Astrocyte of the cerebellum (primary cell): ENCODE data around the gene VLDLR.

Experiments
- DNase-seq: peaks from one replicate; pipeline ENCODE4 v3.0.0-alpha.2; 2011; ENCODE audit warnings: low read depth
- H3K4me3 ChIP-seq: 2 replicates; pipeline ENCODE4 v1.5.1; 2011; ENCODE audit warnings: mild to moderate bottlenecking, low read depth, low read length, moderate library complexity
- CTCF ChIP-seq: IDR thresholded peaks from 2 replicates; pipeline ENCODE4 v1.5.1; 2012; ENCODE audit warnings: low read length, low read depth, moderate library complexity, mild to moderate bottlenecking; ENCODE audit errors: missing control alignments
- in situ Hi-C: cut with HindIII; loops from 2 replicates; pipeline ENCODE4 v1.10.0; 2017; ENCODE audit warnings: low sequenced_read_pairs

VLDLR gene

GRCh38 chr9:2691212-2691611 is 69.6 kb downstream of the VLDLR start:
- TF ChIP-seq CTCF, result no peak
- in situ Hi-C loops, result no loop called here
- DNase-seq, result no peak
- H3K4me3 ChIP-seq, result no peak overlapping the region

GRCh38 chr9:2691626-2692025 is 70.0 kb downstream of the VLDLR start:
- TF ChIP-seq CTCF, result no peak
- DNase-seq, result no peak
- H3K4me3 ChIP-seq, result no peak overlapping the region
- in situ Hi-C loops, result no loop called here

- in situ Hi-C loops, result no loop called here
- no peak for TF ChIP-seq CTCF
- DNase-seq, result no peak
- no peak overlapping the region for H3K4me3 ChIP-seq
These were observed 71.5 kb downstream of the VLDLR start for GRCh38 chr9:2693056-2693455.

- no peak for TF ChIP-seq CTCF
- no peak overlapping the region for H3K4me3 ChIP-seq
- DNase-seq, result no peak
- in situ Hi-C loops, result no loop called here
These were observed 75.9 kb downstream of the VLDLR start for GRCh38 chr9:2697492-2697891.

- no peak for TF ChIP-seq CTCF
- DNase-seq, result no peak
- in situ Hi-C loops, result no loop called here
- no peak overlapping the region for H3K4me3 ChIP-seq
These were observed 78.8 kb downstream of the VLDLR start for GRCh38 chr9:2700398-2700797.

- no peak for DNase-seq
- in situ Hi-C loops, result no loop called here
- no peak for TF ChIP-seq CTCF
- no peak overlapping the region for H3K4me3 ChIP-seq
These were observed 79.4 kb downstream of the VLDLR start for GRCh38 chr9:2700909-2701550.
